Activated CD4-positive, alpha-beta memory T cell treated with anti-CD3 and anti-CD28 coated beads for 36 hours (primary cell): ENCODE results near the gene MDM2. TPM values are rescaled to one million over a fixed set of nuclear protein-coding genes. Genes with fewer than 3 reads are reported as not detected.

Experiments
- CTCF ChIA-PET: fragments of 350-600 bp; sonication (Branson Sonifier 250); formaldehyde crosslinking; loops from one replicate; lab custom pipeline; 2021; ENCODE audit warnings: antibody characterized with exemption, inconsistent platforms; lab: Charles Lee
- POLR2A ChIA-PET: fragments of 350-600 bp; sonication (Branson Sonifier 250); formaldehyde crosslinking; loops from one replicate; lab custom pipeline; 2021; ENCODE audit warnings: antibody characterized with exemption; lab: Charles Lee
- DNase-seq: peaks from one replicate; pipeline ENCODE4 v3.0.0-alpha.2; 2020
- H3K27ac Mint-ChIP-seq: one replicate; pipeline ENCODE4 v1.8.0; 2021; ENCODE audit warnings: mixed read lengths
- H3K27me3 Mint-ChIP-seq: one replicate; pipeline ENCODE4 v1.8.0; 2021; ENCODE audit warnings: mixed read lengths
- H3K36me3 Mint-ChIP-seq: one replicate; pipeline ENCODE4 v1.8.0; 2021; ENCODE audit warnings: mixed read lengths
- H3K4me1 Mint-ChIP-seq: one replicate; pipeline ENCODE4 v1.8.0; 2021; ENCODE audit warnings: low read depth, mixed read lengths
- H3K4me3 Mint-ChIP-seq: one replicate; pipeline ENCODE4 v1.8.0; 2021; ENCODE audit warnings: mild to moderate bottlenecking, mixed read lengths
- H3K9me3 Mint-ChIP-seq: one replicate; pipeline ENCODE4 v1.8.0; 2021; ENCODE audit warnings: mixed read lengths
- intact Hi-C: fragments of 100-400 bp; cut with micrococcal nuclease; formaldehyde crosslinking; loops from one replicate; pipeline ENCODE4 v1.15.1; 2023
- total RNA-seq, 2 experiments: library from RNA; stranded (reverse); gene quantifications; one replicate each; pipeline ENCODE4 v1.2.3, GENCODE V29; 2021

MDM2 gene
- total RNA-seq, 2 experiments from 2014 or later = 125 to 136 TPM

- Mint-ChIP-seq H3K4me3 (no peak overlapping the region), H3K36me3 (peaks cover 30% of the 10 kb centered on the region), H3K27me3 (no peaks in the 10 kb centered on the region), H3K27ac (no peak overlapping the region), H3K9me3 (no peaks in the 10 kb centered on the region), H3K4me1 (peaks cover 5% of the 10 kb centered on the region)
- no peak for DNase-seq
- ChIA-PET POLR2A (interaction anchor here (0.7 to 1.6 kb wide), 2 partner anchors 14 to 725 kb away, joined by 3 to 4 read pairs; no protein-coding TSS in a partner anchor), CTCF (interaction anchor here (1.7 kb wide), 1 partner anchor 226 kb away, joined by 6 read pairs; no protein-coding TSS in a partner anchor)
- intact Hi-C loops = no loop called here
Observed at GRCh38 chr12:68844318-68844745, 36.4 kb downstream of the MDM2 start.

- Mint-ChIP-seq H3K9me3 (no peaks in the 10 kb centered on the region), H3K36me3 (peaks cover 27% of the 10 kb centered on the region), H3K27me3 (no peaks in the 10 kb centered on the region), H3K4me1 (peaks cover 5% of the 10 kb centered on the region), H3K27ac (no peak overlapping the region), H3K4me3 (no peak overlapping the region)
- POLR2A ChIA-PET = interaction anchor here (1.6 kb wide), 1 partner anchor 15 kb away, joined by 4 read pairs; no protein-coding TSS in a partner anchor
- CTCF ChIA-PET = interaction anchor here (1.4 to 1.7 kb wide), 2 partner anchors 15 to 225 kb away, joined by 4 to 6 read pairs; no protein-coding TSS in a partner anchor
- intact Hi-C loops = no loop called here
- no peak for DNase-seq
Observed at GRCh38 chr12:68844788-68845695, 37.1 kb downstream of the MDM2 start.

GRCh38 chr12:68846811-68847210 lies 38.8 kb downstream of the MDM2 start:
- POLR2A ChIA-PET = no interaction called here
- DNase-seq = no peak
- Mint-ChIP-seq H3K4me1 (peaks cover 4% of the 10 kb centered on the region), H3K9me3 (no peaks in the 10 kb centered on the region), H3K4me3 (no peak overlapping the region), H3K27me3 (no peaks in the 10 kb centered on the region), H3K36me3 (peaks cover 15% of the 10 kb centered on the region), H3K27ac (no peak overlapping the region)
- intact Hi-C loops = no loop called here
- CTCF ChIA-PET = interaction anchor here (0.9 kb wide), 1 partner anchor 16 kb away, joined by 3 read pairs; no protein-coding TSS in a partner anchor

GRCh38 chr12:68850390-68850789 lies 42.4 kb downstream of the MDM2 start:
- H3K27ac Mint-ChIP-seq = no peak overlapping the region

GRCh38 chr12:68851592-68852306 lies 43.8 kb downstream of the MDM2 start:
- CTCF ChIA-PET = no interaction called here

More at GRCh38 chr12:68850390-68850789, 42.4 kb downstream of the MDM2 start:
- Mint-ChIP-seq H3K36me3 (peaks cover 8% of the 10 kb centered on the region), H3K4me3 (no peak overlapping the region), H3K4me1 (peaks cover 10% of the 10 kb centered on the region), H3K27me3 (peaks cover 4% of the 10 kb centered on the region), H3K9me3 (no peaks in the 10 kb centered on the region)
- POLR2A ChIA-PET = no interaction called here
- CTCF ChIA-PET = no interaction called here
- intact Hi-C loops = no loop called here
- no peak for DNase-seq

GRCh38 chr12:68853396-68854077 lies 45.6 kb downstream of the MDM2 start:
- H3K27ac Mint-ChIP-seq = no peak overlapping the region

More at GRCh38 chr12:68851592-68852306, 43.8 kb downstream of the MDM2 start:
- Mint-ChIP-seq H3K27ac (no peak overlapping the region), H3K36me3 (peaks cover 16% of the 10 kb centered on the region), H3K27me3 (peaks cover 4% of the 10 kb centered on the region), H3K4me1 (peaks cover 10% of the 10 kb centered on the region), H3K9me3 (no peaks in the 10 kb centered on the region), H3K4me3 (no peak overlapping the region)
- DNase-seq = no peak
- intact Hi-C loops = no loop called here
- POLR2A ChIA-PET = no interaction called here

GRCh38 chr12:68854078-68854468 lies 46.1 kb downstream of the MDM2 start:
- CTCF ChIA-PET = interaction anchor here (0.6 to 1.4 kb wide), 3 partner anchors 24 to 299 kb away, joined by 3 to 9 read pairs (median 4); no protein-coding TSS in a partner anchor
- Mint-ChIP-seq H3K27ac (no peak overlapping the region), H3K4me3 (no peak overlapping the region), H3K36me3 (peaks cover 20% of the 10 kb centered on the region), H3K27me3 (peaks cover 4% of the 10 kb centered on the region), H3K4me1 (peaks cover 10% of the 10 kb centered on the region), H3K9me3 (no peaks in the 10 kb centered on the region)
- intact Hi-C loops = no loop called here
- POLR2A ChIA-PET = no interaction called here
- no peak for DNase-seq

More at GRCh38 chr12:68853396-68854077, 45.6 kb downstream of the MDM2 start:
- peaks cover 4% of the 10 kb centered on the region for H3K27me3 Mint-ChIP-seq
- POLR2A ChIA-PET = no interaction called here
- H3K4me1 Mint-ChIP-seq = peaks cover 10% of the 10 kb centered on the region
- DNase-seq = no peak
- H3K9me3 Mint-ChIP-seq = no peaks in the 10 kb centered on the region
- no peak overlapping the region for H3K4me3 Mint-ChIP-seq
- peaks cover 20% of the 10 kb centered on the region for H3K36me3 Mint-ChIP-seq
- CTCF ChIA-PET = interaction anchor here (0.6 to 1.1 kb wide), 4 partner anchors 24 to 222 kb away, joined by 3 read pairs; no protein-coding TSS in a partner anchor
- intact Hi-C loops = no loop called here

GRCh38 chr12:68854554-68854953 lies 46.6 kb downstream of the MDM2 start:
- Mint-ChIP-seq H3K4me3 (no peak overlapping the region), H3K36me3 (peaks cover 20% of the 10 kb centered on the region), H3K27me3 (peaks cover 4% of the 10 kb centered on the region), H3K4me1 (peaks cover 10% of the 10 kb centered on the region), H3K27ac (no peak overlapping the region), H3K9me3 (no peaks in the 10 kb centered on the region)
- ChIA-PET CTCF (interaction anchor here (0.6 to 1.4 kb wide), 3 partner anchors 25 to 298 kb away, joined by 3 to 9 read pairs (median 4); no protein-coding TSS in a partner anchor), POLR2A (no interaction called here)
- no peak for DNase-seq
- intact Hi-C loops = no loop called here

GRCh38 chr12:68855111-68855510 lies 47.1 kb downstream of the MDM2 start:
- H3K36me3 Mint-ChIP-seq = peaks cover 20% of the 10 kb centered on the region
- H3K4me3 Mint-ChIP-seq = no peak overlapping the region
- H3K9me3 Mint-ChIP-seq = no peaks in the 10 kb centered on the region
- CTCF ChIA-PET = interaction anchor here (1.3 to 1.4 kb wide), 2 partner anchors 25 to 215 kb away, joined by 4 to 9 read pairs; no protein-coding TSS in a partner anchor
- intact Hi-C loops = no loop called here
- no peak for DNase-seq
- H3K27me3 Mint-ChIP-seq = peaks cover 4% of the 10 kb centered on the region
- peaks cover 10% of the 10 kb centered on the region for H3K4me1 Mint-ChIP-seq
- POLR2A ChIA-PET = no interaction called here
- H3K27ac Mint-ChIP-seq = no peak overlapping the region

GRCh38 chr12:68855771-68856170 lies 47.8 kb downstream of the MDM2 start:
- H3K4me1 Mint-ChIP-seq = peaks cover 10% of the 10 kb centered on the region
- H3K36me3 Mint-ChIP-seq = peaks cover 20% of the 10 kb centered on the region
- no peak overlapping the region for H3K27ac Mint-ChIP-seq
- ChIA-PET POLR2A (no interaction called here), CTCF (no interaction called here)
- intact Hi-C loops = no loop called here
- no peak overlapping the region for H3K4me3 Mint-ChIP-seq
- peaks cover 4% of the 10 kb centered on the region for H3K27me3 Mint-ChIP-seq
- DNase-seq = no peak
- H3K9me3 Mint-ChIP-seq = no peaks in the 10 kb centered on the region

GRCh38 chr12:68856510-68856909 lies 48.5 kb downstream of the MDM2 start:
- H3K27me3 Mint-ChIP-seq = peaks cover 4% of the 10 kb centered on the region
- POLR2A ChIA-PET = no interaction called here
- peaks cover 20% of the 10 kb centered on the region for H3K36me3 Mint-ChIP-seq
- intact Hi-C loops = no loop called here
- CTCF ChIA-PET = no interaction called here
- H3K27ac Mint-ChIP-seq = no peak overlapping the region
- no peak overlapping the region for H3K4me3 Mint-ChIP-seq
- H3K4me1 Mint-ChIP-seq = peaks cover 10% of the 10 kb centered on the region
- no peak for DNase-seq
- no peaks in the 10 kb centered on the region for H3K9me3 Mint-ChIP-seq
